Transverse colon (tissue), 4 donors: Measurements from ENCODE around the gene DCDC2C. TPM values are rescaled to one million over a fixed set of nuclear protein-coding genes. Genes with fewer than 3 reads are reported as not detected.
A peak's percentile ranks its signal among the peaks of the same experiment; 100 is the strongest.

ENCODE experiments used
- DNase-seq: peaks from one replicate; pipeline ENCODE4 v3.0.0-alpha.2; 2019
- H3K27ac ChIP-seq, 4 donors: fragments of 200-600 bp; sonication (generic); 2 replicates each; pipeline ENCODE4 v1.5.1; 2016 to 2018; ENCODE audit warnings: inconsistent platforms in 4 of 4
- H3K27me3 ChIP-seq: fragments of 200-600 bp; sonication (generic); 2 replicates; pipeline ENCODE4 v1.5.1; 2017; ENCODE audit warnings: inconsistent platforms
- H3K36me3 ChIP-seq, 4 donors: fragments of 200-600 bp; sonication (generic); 2 replicates each; pipeline ENCODE4 v1.5.1; 2017 to 2019; ENCODE audit warnings: inconsistent platforms in 4 of 4
- H3K4me1 ChIP-seq, 4 donors: fragments of 200-600 bp; sonication (generic); 2 replicates each; pipeline ENCODE4 v1.5.1; 2017 to 2020; ENCODE audit warnings: inconsistent platforms in 4 of 4
- H3K4me3 ChIP-seq, 4 donors: fragments of 200-600 bp; sonication (generic); 1 replicate in 1 of 4; 2 replicates in 3 of 4; pipeline versions ENCODE4 v1.5.1 to v1.6.1; 2017 to 2019; ENCODE audit warnings: inconsistent platforms in 4 of 4
- H3K9me3 ChIP-seq, 2 donors: fragments of 200-600 bp; sonication (generic); 2 replicates each; pipeline ENCODE4 v1.5.1; 2017 to 2019; ENCODE audit warnings: inconsistent platforms in 2 of 2
- CTCF ChIP-seq, 5 experiments: fragments of 200-600 bp in 3 of 5; fragments of 450-650 bp in 2 of 5; sonication (generic) in 3 of 5; IDR thresholded peaks; 1 replicate in 2 of 5; 2 replicates in 3 of 5; pipeline ENCODE4 v1.5.1; 2016 to 2017; ENCODE audit warnings: antibody characterized with exemption in 5 of 5, inconsistent platforms in 3 of 5, mild to moderate bottlenecking in 2 of 5, moderate library complexity in 1 of 5
- EP300 ChIP-seq: sonication (generic); formaldehyde crosslinking; IDR thresholded peaks from one replicate; pipeline ENCODE4 v1.6.1; 2017; ENCODE audit warnings: antibody characterized with exemption, low read depth
- POLR2A ChIP-seq: fragments of 450-650 bp; IDR thresholded peaks from one replicate; pipeline ENCODE4 v1.6.1; 2016; ENCODE audit warnings: antibody characterized with exemption, mild to moderate bottlenecking, moderate library complexity
- POLR2AphosphoS5 ChIP-seq, 3 donors: sonication (generic); formaldehyde crosslinking; IDR thresholded peaks; one replicate each; pipeline ENCODE4 v1.6.1; 2016; ENCODE audit warnings: antibody characterized with exemption in 3 of 3
- WGBS, 2 donors: methylation state at CpG; one replicate each; pipeline ENCODE4 v1.1.5; 2018; ENCODE audit warnings: low coverage in 1 of 2; 5-methylcytosine and 5-hydroxymethylcytosine counted together
- in situ Hi-C, 4 donors: fragments of 200-750 bp; cut with MboI; loops; one replicate each; pipeline versions ENCODE4 v1.15.0 to v1.15.1; 2017; ENCODE audit warnings: low sequenced_read_pairs in 3 of 4, low pct_ligation_motif_present in 1 of 4, low pct_unique_long_range_greater_than_20kb in 1 of 4
- intact Hi-C: fragments of 100-400 bp; cut with DNase I; formaldehyde crosslinking; loops from one replicate; pipeline ENCODE4 v1.15.1; 2023; ENCODE audit warnings: low total_unique reads
- total RNA-seq, 4 donors: library from RNA; depleted of rRNA; stranded (reverse); fragments of >200 nt; gene quantifications; one replicate each; pipeline ENCODE4 v1.1.0, GENCODE V29; 2016

DCDC2C gene
- total RNA-seq, 4 donors from 2014 or later = not detected

DNA sequence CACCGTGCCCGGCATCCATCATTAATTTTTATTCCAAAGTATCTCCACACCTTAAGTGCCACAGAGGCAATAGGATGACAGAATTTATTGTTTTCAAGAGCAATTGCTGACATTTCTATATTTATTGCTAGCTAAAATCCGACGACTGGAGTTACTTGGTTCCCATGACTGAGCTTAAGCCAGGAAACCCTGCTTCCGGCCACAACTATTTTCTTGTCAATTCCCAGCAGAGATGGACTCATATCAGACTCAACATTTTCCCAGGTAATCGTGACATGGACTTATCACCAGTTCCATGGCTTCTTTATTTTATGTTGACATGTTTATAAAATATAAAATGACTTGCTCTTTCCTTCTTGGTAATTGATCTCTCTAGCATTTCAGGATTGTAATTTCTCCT, 20.6 kb upstream of the DCDC2C start:
- intact Hi-C loops (no loop called here), in situ Hi-C loops (no loop called here)
- no peak overlapping the region for H3K27ac ChIP-seq
- H3K36me3 ChIP-seq = no peaks in the 10 kb centered on the region
- WGBS, 2 donors = 81 to 83% methylated on average over 5 to 6 of the region's 6 CpGs
- H3K9me3 ChIP-seq = no peaks in the 10 kb centered on the region
- no peak for DNase-seq
- H3K27me3 ChIP-seq = no peaks in the 10 kb centered on the region
- H3K4me1 ChIP-seq = no peaks in the 10 kb centered on the region
- H3K4me3 ChIP-seq = no peak overlapping the region
- TF ChIP-seq EP300 (no peak), POLR2A (no peak), POLR2AphosphoS5 (IDR thresholded peaks at IDR 0.05) (no peak), CTCF (IDR thresholded peaks at IDR 0.05) (no peak)

DNA sequence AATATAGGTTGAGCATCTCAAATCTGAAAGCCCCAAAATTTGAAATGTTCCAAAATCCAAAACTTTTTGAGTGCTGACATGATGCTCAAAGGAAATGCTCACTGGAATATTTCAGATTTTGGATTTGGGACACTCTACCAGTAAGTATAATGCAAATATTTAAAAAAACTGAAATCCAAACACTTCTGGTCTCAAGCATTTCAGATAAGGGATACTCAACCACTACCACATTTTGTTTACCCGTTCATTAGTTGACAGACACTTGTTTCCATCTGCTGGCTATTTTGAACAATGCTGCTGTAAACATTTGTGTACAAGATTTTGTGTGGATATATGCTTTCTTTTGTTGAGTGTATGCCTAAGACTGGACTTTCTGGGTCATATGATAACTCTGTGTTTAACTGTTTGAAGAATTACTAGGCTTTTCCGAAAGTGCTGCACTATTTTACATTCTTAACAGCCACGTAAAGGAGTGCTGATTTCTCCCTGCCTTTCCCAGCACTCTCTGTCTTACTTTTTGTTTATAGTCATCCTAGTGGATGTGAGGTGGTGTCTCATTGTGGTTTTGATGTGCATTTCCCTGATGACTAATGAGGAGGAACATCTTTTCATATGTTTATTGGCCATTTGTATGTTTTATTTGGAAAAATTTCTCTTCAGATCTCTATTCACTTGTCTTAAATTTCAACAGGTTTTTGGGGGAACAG, 19.5 kb upstream of the DCDC2C start:
- in situ Hi-C loops (no loop called here), intact Hi-C loops (no loop called here)
- Histone ChIP-seq H3K27ac (no peak overlapping the region), H3K9me3 (no peaks in the 10 kb centered on the region), H3K36me3 (no peaks in the 10 kb centered on the region), H3K4me1 (no peaks in the 10 kb centered on the region), H3K4me3 (no peak overlapping the region), H3K27me3 (no peaks in the 10 kb centered on the region)
- TF ChIP-seq EP300 (no peak), POLR2AphosphoS5 (IDR thresholded peaks at IDR 0.05) (no peak), POLR2A (no peak), CTCF (IDR thresholded peaks at IDR 0.05) (no peak)
- 48 to 64% methylated on average over 3 of the region's 3 CpGs for WGBS, 2 donors
- DNase-seq = no peak

DNA sequence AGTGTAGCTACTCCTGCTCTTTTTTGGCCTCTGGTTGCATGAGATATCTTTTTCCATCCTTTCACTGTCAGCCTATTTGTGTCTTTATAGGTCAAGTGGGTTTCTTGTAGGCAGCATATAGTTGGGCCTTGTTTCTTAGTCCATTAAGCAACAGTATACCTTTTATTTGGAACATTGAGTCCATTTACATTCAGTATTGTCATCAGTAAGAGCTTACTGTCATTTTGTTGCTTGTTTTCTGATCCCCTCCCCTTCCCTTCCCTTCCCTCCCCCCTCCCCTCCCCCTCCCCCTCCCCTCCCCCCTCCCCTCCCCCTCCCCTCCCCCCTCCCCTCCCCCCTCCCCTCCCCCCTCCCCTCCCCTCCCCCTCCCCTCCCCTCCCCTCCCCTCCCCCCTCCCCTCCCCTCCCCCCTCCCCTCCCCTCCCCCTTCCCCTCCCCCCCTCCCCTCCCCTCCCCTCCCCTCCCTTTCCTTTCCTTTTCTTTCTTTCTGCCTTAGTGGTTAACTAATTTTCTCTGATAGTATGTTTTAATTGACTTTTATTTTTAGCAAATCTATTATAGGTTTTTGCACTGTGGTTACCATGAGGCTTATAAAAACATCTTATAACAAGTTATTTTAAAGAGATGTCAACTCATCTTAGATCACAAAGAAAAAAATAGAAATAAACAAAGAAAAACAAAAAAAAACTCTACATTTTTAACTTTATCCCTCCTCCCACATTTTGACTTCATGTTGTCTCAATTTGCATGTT, 13.2 kb upstream of the DCDC2C start:
- Histone ChIP-seq H3K27ac (no peak overlapping the region), H3K27me3 (no peaks in the 10 kb centered on the region), H3K9me3 (no peaks in the 10 kb centered on the region), H3K4me3 (no peak overlapping the region), H3K4me1 (no peaks in the 10 kb centered on the region), H3K36me3 (no peaks in the 10 kb centered on the region)
- no peak for DNase-seq
- TF ChIP-seq CTCF (IDR thresholded peaks at IDR 0.05) = no peak
- no peak for TF ChIP-seq EP300
- no peak for TF ChIP-seq POLR2AphosphoS5 (IDR thresholded peaks at IDR 0.05)
- intact Hi-C loops (no loop called here), in situ Hi-C loops (no loop called here)

GRCh38 chr2:3692375-3692774, 11.0 kb upstream of the DCDC2C start:
- DNase-seq = no peak

More at GRCh38 chr2:3692375-3692774, 11.0 kb upstream of the DCDC2C start:
- intact Hi-C loops (no loop called here), in situ Hi-C loops (no loop called here)
- Histone ChIP-seq H3K4me1 (no peaks in the 10 kb centered on the region), H3K4me3 (no peak overlapping the region), H3K36me3 (no peaks in the 10 kb centered on the region), H3K27ac (no peak overlapping the region), H3K27me3 (no peaks in the 10 kb centered on the region), H3K9me3 (no peaks in the 10 kb centered on the region)
- TF ChIP-seq CTCF (IDR thresholded peaks at IDR 0.05) (peak in 1 of 5 experiments; percentile 5), POLR2AphosphoS5 (IDR thresholded peaks at IDR 0.05) (no peak)
